Neural cell (in vitro differentiated cells): Measurements from ENCODE around the gene POGZ. TPM values are rescaled to one million over a fixed set of nuclear protein-coding genes. Genes with fewer than 3 reads are reported as not detected.

Source experiments
- H2AFZ ChIP-seq: fragments of 200-600, 300-800 bp; sonication (generic), shearing (Covaris generic); 2 replicates; pipeline ENCODE4 v1.6.0; 2014; ENCODE audit warnings: low read depth, mild to moderate bottlenecking, antibody characterized with exemption, low read length, moderate library complexity
- H3F3A ChIP-seq: fragments of 200-600 bp; shearing (Covaris generic); 2 replicates; pipeline ENCODE4 v1.6.1; 2016; ENCODE audit warnings: mild to moderate bottlenecking, moderate library complexity, mixed read lengths, antibody characterized with exemption, low read length; ENCODE audit not compliant: insufficient read depth, poor library complexity, severe bottlenecking
- H3K27ac ChIP-seq: fragments of 200-600, 300-800 bp; sonication (generic), shearing (Covaris generic); 2 replicates; pipeline ENCODE4 v1.5.1; 2014; ENCODE audit warnings: mild to moderate bottlenecking, low read length, moderate library complexity
- H3K27me3 ChIP-seq: fragments of 300-800, 200-600 bp; sonication (generic), shearing (Covaris generic); 2 replicates; pipeline ENCODE4 v1.6.0; 2014; ENCODE audit warnings: mild to moderate bottlenecking, low read depth, low read length, moderate library complexity; ENCODE audit not compliant: insufficient read depth
- H3K36me3 ChIP-seq: fragments of 300-800, 200-600 bp; sonication (generic), shearing (Covaris generic); 2 replicates; pipeline ENCODE4 v1.5.1; 2014; ENCODE audit warnings: mild to moderate bottlenecking, antibody characterized with exemption, low read length, moderate library complexity; ENCODE audit not compliant: insufficient read depth
- H3K4me2 ChIP-seq: fragments of 300-800, 200-600 bp; sonication (generic), shearing (Covaris generic); 2 replicates; pipeline ENCODE4 v1.6.0; 2014; ENCODE audit warnings: mild to moderate bottlenecking, low read length
- H3K4me3 ChIP-seq: fragments of 300-800, 200-600 bp; sonication (generic), shearing (Covaris generic); 2 replicates; pipeline ENCODE4 v1.5.1; 2014; ENCODE audit warnings: mild to moderate bottlenecking, low read length, moderate library complexity
- H3K79me2 ChIP-seq: fragments of 200-600 bp; shearing (Covaris generic); replicated peaks from 2 replicates; pipeline ENCODE4 v1.6.0; 2014; ENCODE audit warnings: mild to moderate bottlenecking, low read length, moderate library complexity; ENCODE audit not compliant: insufficient read depth
- H3K9ac ChIP-seq: fragments of 300-800, 200-600 bp; sonication (generic), shearing (Covaris generic); 2 replicates; pipeline ENCODE4 v1.6.1; 2016; ENCODE audit warnings: mild to moderate bottlenecking, low read length, mixed read lengths
- H3K9me2 ChIP-seq: fragments of 200-600 bp; shearing (Covaris generic); 2 replicates; pipeline ENCODE4 v1.6.1; 2016; ENCODE audit warnings: mild to moderate bottlenecking, low read length, mixed read lengths; ENCODE audit not compliant: insufficient read depth
- H3K9me3 ChIP-seq: fragments of 200-600, 300-800 bp; sonication (generic), shearing (Covaris generic); 2 replicates; pipeline ENCODE4 v1.6.1; 2016; ENCODE audit warnings: mild to moderate bottlenecking, mixed run types, low read length, moderate library complexity, mixed read lengths
- H4K20me1 ChIP-seq: fragments of 200-600 bp; shearing (Covaris generic); 2 replicates; pipeline ENCODE4 v1.6.1; 2016; ENCODE audit warnings: mild to moderate bottlenecking, mixed run types; ENCODE audit not compliant: insufficient read depth
- CTCF ChIP-seq: fragments of 450-650 bp; IDR thresholded peaks from 2 replicates; pipeline ENCODE4 v1.5.1; 2014; ENCODE audit warnings: antibody characterized with exemption, mild to moderate bottlenecking, moderate library complexity; ENCODE audit not compliant: poor library complexity, severe bottlenecking
- EP300 ChIP-seq: fragments of 450-650 bp; conservative IDR thresholded peaks from 2 replicates; pipeline ENCODE4 v1.6.1; 2014; ENCODE audit warnings: antibody characterized with exemption, mild to moderate bottlenecking, moderate library complexity; ENCODE audit not compliant: poor library complexity, severe bottlenecking
- EZH2 ChIP-seq: fragments of 200-600, 300-800 bp; shearing (Covaris generic), sonication (generic); IDR thresholded peaks from 2 replicates; pipeline ENCODE4 v1.6.1; 2014; ENCODE audit warnings: antibody characterized with exemption, low read length, borderline replicate concordance, mild to moderate bottlenecking; ENCODE audit not compliant: insufficient read depth, poor library complexity, severe bottlenecking
- MXI1 ChIP-seq: fragments of 450-650 bp; conservative IDR thresholded peaks from 2 replicates; pipeline ENCODE4 v1.6.1; 2014; ENCODE audit warnings: antibody characterized with exemption, mild to moderate bottlenecking; ENCODE audit not compliant: poor library complexity, severe bottlenecking
- POLR2AphosphoS5 ChIP-seq: IDR thresholded peaks from 2 replicates; pipeline ENCODE4 v1.6.1; 2012
- RAD21 ChIP-seq: fragments of 450-650 bp; conservative IDR thresholded peaks from 2 replicates; pipeline ENCODE4 v1.6.1; 2014; ENCODE audit warnings: antibody characterized with exemption, mild to moderate bottlenecking, moderate library complexity
- REST ChIP-seq: IDR thresholded peaks from 2 replicates; pipeline ENCODE4 v1.6.1; 2012; ENCODE audit warnings: borderline replicate concordance
- SMC3 ChIP-seq: fragments of 450-650 bp; conservative IDR thresholded peaks from 2 replicates; pipeline ENCODE4 v1.6.1; 2014; ENCODE audit warnings: antibody characterized with exemption, mild to moderate bottlenecking, moderate library complexity; ENCODE audit not compliant: poor library complexity
- TAF1 ChIP-seq: IDR thresholded peaks from 2 replicates; pipeline ENCODE4 v1.6.1; 2012; ENCODE audit warnings: low read depth
- polyA plus RNA-seq: library from polyadenylated mRNA; depleted of rRNA; stranded (reverse); fragments of >200 nt; gene quantifications from 2 replicates; pipeline ENCODE4 v1.2.3, GENCODE V29; 2014

The POGZ gene
- polyA plus RNA-seq, 1 donor from 2014 or later = 50.2 TPM

GRCh38 chr1:151499365-151499764, 40.1 kb upstream of the POGZ start:
- Histone ChIP-seq H3F3A (no peaks in the 10 kb centered on the region), H2AFZ (no peak overlapping the region), H3K79me2 (no peaks in the 10 kb centered on the region), H3K27ac (no peak overlapping the region), H3K4me3 (no peak overlapping the region), H3K9me2 (no peaks in the 10 kb centered on the region), H3K4me2 (no peak overlapping the region), H3K27me3 (no peaks in the 10 kb centered on the region), H3K36me3 (no peaks in the 10 kb centered on the region), H3K9ac (no peak overlapping the region), H3K9me3 (no peaks in the 10 kb centered on the region), H4K20me1 (no peaks in the 10 kb centered on the region)
- TF ChIP-seq CTCF (no peak), POLR2AphosphoS5 (no peak), EZH2 (no peak), RAD21 (no peak)

GRCh38 chr1:151495316-151495715, 36.0 kb upstream of the POGZ start:
- Histone ChIP-seq H3K9ac (no peak overlapping the region), H3K79me2 (no peaks in the 10 kb centered on the region), H3K9me2 (no peaks in the 10 kb centered on the region), H3K36me3 (no peaks in the 10 kb centered on the region), H2AFZ (no peak overlapping the region), H4K20me1 (no peaks in the 10 kb centered on the region), H3K27ac (no peak overlapping the region), H3K4me2 (no peak overlapping the region), H3K9me3 (no peaks in the 10 kb centered on the region), H3F3A (no peaks in the 10 kb centered on the region), H3K4me3 (no peak overlapping the region), H3K27me3 (no peaks in the 10 kb centered on the region)
- TF ChIP-seq RAD21 = no peak
- no peak for TF ChIP-seq CTCF
- TF ChIP-seq SMC3 = no peak
- no peak for TF ChIP-seq EP300
- TF ChIP-seq POLR2AphosphoS5 = no peak
- no peak for TF ChIP-seq REST
- TF ChIP-seq TAF1 = no peak
- TF ChIP-seq MXI1 = no peak
- TF ChIP-seq EZH2 = no peak
